ENCODE data around the gene SLC8A2.

The SLC8A2 gene

DNA sequence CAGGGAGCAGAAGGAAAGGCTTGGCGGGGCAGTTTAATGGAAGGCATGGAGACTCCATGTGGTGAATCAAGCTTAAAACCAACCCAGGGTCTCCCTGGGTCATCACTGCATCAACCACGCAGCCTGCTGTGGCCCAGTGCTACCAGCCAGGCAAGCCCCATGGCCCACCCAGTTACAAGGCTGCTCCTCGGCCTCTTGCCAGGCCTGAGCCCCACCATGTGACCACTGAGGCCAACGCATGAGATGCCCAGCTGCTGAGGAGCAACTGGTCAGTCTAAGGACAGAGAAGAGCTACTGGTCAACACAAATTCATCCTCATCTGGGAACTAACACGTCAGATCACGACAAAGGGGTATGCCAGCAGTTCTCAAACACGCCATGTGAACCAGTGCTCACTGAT is 27.7 kb upstream of the SLC8A2 start:
- H3K4me1 ChIP-seq (ENCODE audit: control insufficient read depth, insufficient read depth, low read length) = no peaks in the 10 kb centered on the region
- peaks cover 37% of the 10 kb centered on the region for H3K36me3 ChIP-seq (ENCODE audit: control insufficient read depth, insufficient read depth, low read length)
- no peaks in the 10 kb centered on the region for H3K27me3 ChIP-seq (ENCODE audit: control insufficient read depth, insufficient read depth, low read length)
- H3K4me3 ChIP-seq (ENCODE audit: low read length) = no peak overlapping the region
- H3K9ac ChIP-seq (ENCODE audit: low read length) = no peak overlapping the region
- no peak overlapping the region for H3K27ac ChIP-seq (ENCODE audit: low read depth, low read length)

DNA sequence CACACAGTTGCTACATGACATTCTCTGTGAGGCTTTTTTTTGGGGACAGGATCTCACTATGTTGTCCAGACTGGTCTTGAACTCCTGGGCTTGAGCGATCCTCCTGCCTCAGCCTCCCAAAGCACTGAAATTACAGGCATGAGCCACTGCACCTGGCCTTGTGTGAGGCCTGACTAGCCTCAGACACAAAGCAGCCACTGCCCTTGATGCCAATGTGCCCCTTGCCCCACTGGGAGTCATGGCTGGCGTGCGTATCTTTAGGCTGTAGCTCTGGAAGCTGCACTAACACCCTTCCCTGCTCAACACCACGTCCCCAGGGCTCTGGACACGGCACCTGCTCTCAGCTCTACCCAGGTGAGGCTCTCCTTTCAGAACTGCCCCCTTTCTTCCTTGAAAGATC is 26.9 kb upstream of the SLC8A2 start:
- Histone ChIP-seq H3K27me3 (ENCODE audit: control insufficient read depth, insufficient read depth, low read length) (no peaks in the 10 kb centered on the region), H3K27ac (ENCODE audit: low read depth, low read length) (no peak overlapping the region), H3K9ac (ENCODE audit: low read length) (no peak overlapping the region), H3K4me1 (ENCODE audit: control insufficient read depth, insufficient read depth, low read length) (no peaks in the 10 kb centered on the region), H3K4me3 (ENCODE audit: low read length) (no peak overlapping the region), H3K36me3 (ENCODE audit: control insufficient read depth, insufficient read depth, low read length) (peaks cover 37% of the 10 kb centered on the region)

GRCh38 chr19:47497821-47498520 is 26.3 kb upstream of the SLC8A2 start:
- H3K27ac ChIP-seq (ENCODE audit: low read depth, low read length) = no peak overlapping the region
- H3K27me3 ChIP-seq (ENCODE audit: control insufficient read depth, insufficient read depth, low read length) = no peaks in the 10 kb centered on the region
- no peak overlapping the region for H3K4me3 ChIP-seq (ENCODE audit: low read length)
- no peaks in the 10 kb centered on the region for H3K4me1 ChIP-seq (ENCODE audit: control insufficient read depth, insufficient read depth, low read length)
- peaks cover 34% of the 10 kb centered on the region for H3K36me3 ChIP-seq (ENCODE audit: control insufficient read depth, insufficient read depth, low read length)
- H3K9ac ChIP-seq (ENCODE audit: low read length) = no peak overlapping the region

- Histone ChIP-seq H3K27ac (ENCODE audit: low read depth, low read length) (no peak overlapping the region), H3K9ac (ENCODE audit: low read length) (no peak overlapping the region), H3K36me3 (ENCODE audit: control insufficient read depth, insufficient read depth, low read length) (peaks cover 35% of the 10 kb centered on the region), H3K27me3 (ENCODE audit: control insufficient read depth, insufficient read depth, low read length) (no peaks in the 10 kb centered on the region), H3K4me1 (ENCODE audit: control insufficient read depth, insufficient read depth, low read length) (no peaks in the 10 kb centered on the region), H3K4me3 (ENCODE audit: low read length) (no peak overlapping the region)
These were observed 25.5 kb upstream of the SLC8A2 start for GRCh38 chr19:47497050-47497766.

DNA sequence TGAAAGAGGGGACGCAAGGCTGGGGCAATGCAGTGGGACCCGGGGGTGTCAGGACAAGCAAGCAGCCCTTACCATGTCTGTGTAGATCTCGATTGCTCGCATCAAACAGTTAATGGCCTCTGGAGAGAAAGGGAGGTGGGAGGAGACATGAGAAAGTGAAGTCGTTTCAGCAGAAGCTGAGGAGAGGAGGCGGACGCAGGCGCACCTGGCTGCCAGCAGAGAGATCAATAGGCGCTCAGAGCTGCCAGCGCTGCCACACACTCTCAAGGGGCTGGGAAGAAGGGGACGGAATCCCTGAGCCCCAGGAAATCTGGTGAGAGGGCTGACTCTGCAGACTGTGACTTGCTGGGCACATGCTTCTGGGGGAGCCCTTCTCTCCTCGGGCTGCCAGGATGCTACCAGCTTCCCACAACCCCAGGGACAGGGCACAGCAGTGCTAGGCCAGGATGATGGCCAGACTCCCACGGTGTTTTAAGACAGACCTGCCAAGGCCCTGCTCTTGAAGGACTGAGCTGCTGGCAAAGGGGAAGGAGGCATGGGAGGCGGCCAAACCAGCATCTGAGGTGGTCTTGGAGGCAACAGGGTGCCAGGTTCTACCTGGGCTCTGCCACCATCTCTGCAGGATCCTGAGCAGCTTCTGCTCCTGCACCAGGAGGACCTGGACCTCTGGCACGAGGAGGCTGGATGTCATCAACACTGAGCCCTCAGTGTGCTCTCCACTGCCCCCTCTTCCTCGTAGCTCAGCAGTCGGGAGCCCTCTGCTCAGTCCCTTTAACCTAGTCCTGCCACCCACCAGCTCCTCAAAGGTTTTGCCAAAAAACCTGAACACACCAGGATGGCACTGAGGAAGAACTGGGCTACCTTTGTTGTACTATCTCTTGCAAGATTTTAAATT is 24.0 kb upstream of the SLC8A2 start:
- Histone ChIP-seq H3K27me3 (ENCODE audit: control insufficient read depth, insufficient read depth, low read length) (no peaks in the 10 kb centered on the region), H3K27ac (ENCODE audit: low read depth, low read length) (no peak overlapping the region), H3K9ac (ENCODE audit: low read length) (no peak overlapping the region)

DNA sequence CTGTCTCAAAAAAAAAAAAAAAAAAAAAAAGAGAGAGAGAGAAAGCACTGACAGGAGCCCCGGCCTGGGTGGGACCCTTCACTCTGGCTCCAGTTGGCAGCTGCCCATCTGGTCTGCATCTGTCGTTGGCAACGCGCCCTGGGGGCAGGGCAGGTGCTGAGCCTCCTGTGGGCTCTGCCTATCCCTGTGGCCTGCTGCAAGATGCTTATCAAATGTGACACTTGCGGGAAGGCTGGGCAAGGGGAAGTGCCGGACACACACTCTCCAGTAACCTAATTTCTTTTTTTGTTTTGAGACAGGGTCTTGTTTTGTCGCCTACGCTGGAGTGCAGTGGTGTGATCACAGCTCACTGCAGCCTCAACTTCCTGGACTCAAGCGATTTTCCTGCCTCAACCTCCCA is 23.0 kb upstream of the SLC8A2 start:
- peaks cover 33% of the 10 kb centered on the region for H3K36me3 ChIP-seq (ENCODE audit: control insufficient read depth, insufficient read depth, low read length)
- no peak overlapping the region for H3K4me3 ChIP-seq (ENCODE audit: low read length)
- no peak overlapping the region for H3K27ac ChIP-seq (ENCODE audit: low read depth, low read length)
- H3K27me3 ChIP-seq (ENCODE audit: control insufficient read depth, insufficient read depth, low read length) = no peaks in the 10 kb centered on the region
- no peaks in the 10 kb centered on the region for H3K4me1 ChIP-seq (ENCODE audit: control insufficient read depth, insufficient read depth, low read length)
- no peak overlapping the region for H3K9ac ChIP-seq (ENCODE audit: low read length)

More for the DNA sequence above, 24.0 kb upstream of the SLC8A2 start:
- Histone ChIP-seq H3K4me1 (ENCODE audit: control insufficient read depth, insufficient read depth, low read length) (no peaks in the 10 kb centered on the region), H3K36me3 (ENCODE audit: control insufficient read depth, insufficient read depth, low read length) (peaks cover 36% of the 10 kb centered on the region), H3K4me3 (ENCODE audit: low read length) (no peak overlapping the region)

- Histone ChIP-seq H3K9ac (ENCODE audit: low read length) (no peak overlapping the region), H3K27ac (ENCODE audit: low read depth, low read length) (no peak overlapping the region), H3K4me3 (ENCODE audit: low read length) (no peak overlapping the region), H3K4me1 (ENCODE audit: control insufficient read depth, insufficient read depth, low read length) (no peaks in the 10 kb centered on the region), H3K27me3 (ENCODE audit: control insufficient read depth, insufficient read depth, low read length) (no peaks in the 10 kb centered on the region), H3K36me3 (ENCODE audit: control insufficient read depth, insufficient read depth, low read length) (peaks cover 32% of the 10 kb centered on the region)
These were observed 22.5 kb upstream of the SLC8A2 start for GRCh38 chr19:47494211-47494547.

- H3K36me3 ChIP-seq (ENCODE audit: control insufficient read depth, insufficient read depth, low read length) = peaks cover 26% of the 10 kb centered on the region
- H3K4me1 ChIP-seq (ENCODE audit: control insufficient read depth, insufficient read depth, low read length) = no peaks in the 10 kb centered on the region
- H3K4me3 ChIP-seq (ENCODE audit: low read length) = no peak overlapping the region
- H3K27me3 ChIP-seq (ENCODE audit: control insufficient read depth, insufficient read depth, low read length) = no peaks in the 10 kb centered on the region
- no peak overlapping the region for H3K9ac ChIP-seq (ENCODE audit: low read length)
- no peak overlapping the region for H3K27ac ChIP-seq (ENCODE audit: low read depth, low read length)
These were observed 21.9 kb upstream of the SLC8A2 start for GRCh38 chr19:47493378-47494210.

GRCh38 chr19:47492571-47493377 is 21.1 kb upstream of the SLC8A2 start:
- no peak overlapping the region for H3K9ac ChIP-seq (ENCODE audit: low read length)
- no peaks in the 10 kb centered on the region for H3K27me3 ChIP-seq (ENCODE audit: control insufficient read depth, insufficient read depth, low read length)
- no peak overlapping the region for H3K27ac ChIP-seq (ENCODE audit: low read depth, low read length)
- no peak overlapping the region for H3K4me3 ChIP-seq (ENCODE audit: low read length)
- no peaks in the 10 kb centered on the region for H3K4me1 ChIP-seq (ENCODE audit: control insufficient read depth, insufficient read depth, low read length)
- peaks cover 25% of the 10 kb centered on the region for H3K36me3 ChIP-seq (ENCODE audit: control insufficient read depth, insufficient read depth, low read length)

GRCh38 chr19:47492137-47492533 is 20.4 kb upstream of the SLC8A2 start:
- Histone ChIP-seq H3K36me3 (ENCODE audit: control insufficient read depth, insufficient read depth, low read length) (peaks cover 25% of the 10 kb centered on the region), H3K4me1 (ENCODE audit: control insufficient read depth, insufficient read depth, low read length) (no peaks in the 10 kb centered on the region), H3K4me3 (ENCODE audit: low read length) (no peak overlapping the region), H3K27ac (ENCODE audit: low read depth, low read length) (no peak overlapping the region), H3K9ac (ENCODE audit: low read length) (no peak overlapping the region), H3K27me3 (ENCODE audit: control insufficient read depth, insufficient read depth, low read length) (no peaks in the 10 kb centered on the region)

- H3K27me3 ChIP-seq (ENCODE audit: control insufficient read depth, insufficient read depth, low read length) = no peaks in the 10 kb centered on the region
- no peak overlapping the region for H3K4me3 ChIP-seq (ENCODE audit: low read length)
- H3K36me3 ChIP-seq (ENCODE audit: control insufficient read depth, insufficient read depth, low read length) = peaks cover 21% of the 10 kb centered on the region
- H3K27ac ChIP-seq (ENCODE audit: low read depth, low read length) = no peak overlapping the region
- H3K4me1 ChIP-seq (ENCODE audit: control insufficient read depth, insufficient read depth, low read length) = no peaks in the 10 kb centered on the region
- no peak overlapping the region for H3K9ac ChIP-seq (ENCODE audit: low read length)
These were observed 19.9 kb upstream of the SLC8A2 start for GRCh38 chr19:47491358-47492136.
